Panc1 (cell line): ENCODE measurements around the gene LRPPRC. TPM values are rescaled to one million over a fixed set of nuclear protein-coding genes. Genes with fewer than 3 reads are reported as not detected.

Experiments used
- ATAC-seq: fragments of 200-7000 bp; cut with Tn5 transposase; 2 replicates; pipeline ENCODE4 v1.9.1; 2020; ENCODE audit warnings: mild to moderate bottlenecking, moderate library complexity
- BruUV-seq: library from RNA; stranded (reverse); fragments of 400-500 nt; replicated peaks from 2 replicates; lab custom pipeline; 2021; lab: Mats Ljungman, UMichigan
- CTCF ChIA-PET: fragments of 300-600 bp; sonication (Branson Sonifier 250); formaldehyde crosslinking; loops from one replicate; lab custom pipeline; 2022; ENCODE audit warnings: antibody characterized with exemption; lab: Charles Lee
- POLR2A ChIA-PET: fragments of 300-600 bp; sonication (Branson Sonifier 250); formaldehyde crosslinking; loops from one replicate; lab custom pipeline; 2022; ENCODE audit warnings: antibody characterized with exemption; lab: Charles Lee
- DNase-seq: peaks from one replicate; pipeline ENCODE4 v3.0.0-alpha.2; 2010; ENCODE audit warnings: low read depth, low spot score
- H3K27ac ChIP-seq: 2 replicates; pipeline ENCODE4 v1.5.1; 2011; ENCODE audit warnings: mild to moderate bottlenecking, low read length, inconsistent platforms
- H3K27me3 ChIP-seq: fragments of 200-500 bp; sonication (Bioruptor generic); 2 replicates; pipeline ENCODE4 v1.6.0; 2014; ENCODE audit warnings: low read length, inconsistent platforms; ENCODE audit not compliant: control insufficient read depth, insufficient read depth
- H3K36me3 ChIP-seq: fragments of 200-500 bp; sonication (Bioruptor generic); 2 replicates; pipeline ENCODE4 v1.5.1; 2014; ENCODE audit warnings: inconsistent platforms, mild to moderate bottlenecking, low read length, moderate library complexity; ENCODE audit not compliant: control insufficient read depth, insufficient read depth
- H3K4me1 ChIP-seq: 2 replicates; pipeline ENCODE4 v1.5.1; 2011; ENCODE audit warnings: inconsistent platforms, mild to moderate bottlenecking, low read length, moderate library complexity; ENCODE audit not compliant: control insufficient read depth, insufficient read depth
- H3K4me3 ChIP-seq, 2 experiments: 2 replicates each; pipeline ENCODE4 v1.5.1; 2011 to 2012; ENCODE audit warnings: low read depth in 2 of 2, low read length in 2 of 2, mild to moderate bottlenecking in 2 of 2, inconsistent platforms in 1 of 2, moderate library complexity in 1 of 2
- H3K9me3 ChIP-seq: fragments of 200-500 bp; sonication (Bioruptor generic); 2 replicates; pipeline ENCODE4 v1.5.1; 2014; ENCODE audit warnings: low read depth, mild to moderate bottlenecking, inconsistent platforms, low read length, moderate library complexity; ENCODE audit not compliant: control insufficient read depth, insufficient read depth
- CTCF ChIP-seq: fragments of 450-650 bp; IDR thresholded peaks from 2 replicates; pipeline ENCODE4 v1.5.1; 2017; ENCODE audit warnings: mild to moderate bottlenecking
- POLR2AphosphoS5 ChIP-seq: IDR thresholded peaks from 2 replicates; pipeline ENCODE4 v1.6.1; 2012; ENCODE audit warnings: mild to moderate bottlenecking, low read depth, low read length, moderate library complexity
- REST ChIP-seq, 2 experiments: IDR thresholded peaks; 2 replicates each; pipeline ENCODE4 v1.6.1; 2011 to 2012; ENCODE audit warnings: low read depth in 2 of 2, control low read depth in 1 of 2, low read length in 1 of 2, mild to moderate bottlenecking in 1 of 2, moderate library complexity in 1 of 2; ENCODE audit not compliant: insufficient read depth in 1 of 2
- SIN3A ChIP-seq: IDR thresholded peaks from 2 replicates; pipeline ENCODE4 v1.6.1; 2012; ENCODE audit warnings: low read depth, mild to moderate bottlenecking, low read length, moderate library complexity, borderline replicate concordance; ENCODE audit not compliant: insufficient read depth
- TCF7L2 ChIP-seq: IDR thresholded peaks from 2 replicates; pipeline ENCODE4 v1.6.1; 2011; ENCODE audit warnings: mild to moderate bottlenecking, low read depth, low read length, inconsistent platforms
- in situ Hi-C: cut with HindIII; loops from 2 replicates; pipeline ENCODE4 v1.10.0; 2016; ENCODE audit warnings: low sequenced_read_pairs, low pct_unique_long_range_greater_than_20kb
- intact Hi-C: fragments of 100-400 bp; cut with micrococcal nuclease; formaldehyde crosslinking; loops from one replicate; pipeline ENCODE4 v1.10.0; 2022; ENCODE audit not compliant: unreplicated experiment
- total RNA-seq: library from RNA; stranded (reverse); gene quantifications from one replicate; pipeline ENCODE4 v1.2.1, GENCODE V29; 2021; ENCODE audit not compliant: unreplicated experiment

Gene LRPPRC
- total RNA-seq, 1 experiment from 2014 or later, result 207 TPM

GRCh38 chr2:43980902-43981301 lies 14.9 kb downstream of the LRPPRC start:
- Histone ChIP-seq H3K4me1 (peaks cover 4% of the 10 kb centered on the region; the same call in 1 of the 2 replicates), H3K27ac (no peak overlapping the region), H3K4me3 (no peak overlapping the region), H3K27me3 (no peaks in the 10 kb centered on the region), H3K9me3 (no peaks in the 10 kb centered on the region), H3K36me3 (peaks cover 62% of the 10 kb centered on the region)
- TF ChIP-seq SIN3A, result no peak
- TF ChIP-seq CTCF, result no peak
- TF ChIP-seq REST (IDR thresholded peaks at IDR 0.05; ENCODE audit: insufficient read depth in 1 of 2, low read depth in 2 of 2, low read length in 1 of 2), result no peak
- no peak for TF ChIP-seq POLR2AphosphoS5
- no peak for TF ChIP-seq TCF7L2
- DNase-seq, result no peak
- CTCF ChIA-PET, result no interaction called here
- no TSS peak for BruUV-seq
- in situ Hi-C loops (no loop called here), intact Hi-C loops (no loop called here)
- ATAC-seq, result no peak
- POLR2A ChIA-PET, result no interaction called here

DNA sequence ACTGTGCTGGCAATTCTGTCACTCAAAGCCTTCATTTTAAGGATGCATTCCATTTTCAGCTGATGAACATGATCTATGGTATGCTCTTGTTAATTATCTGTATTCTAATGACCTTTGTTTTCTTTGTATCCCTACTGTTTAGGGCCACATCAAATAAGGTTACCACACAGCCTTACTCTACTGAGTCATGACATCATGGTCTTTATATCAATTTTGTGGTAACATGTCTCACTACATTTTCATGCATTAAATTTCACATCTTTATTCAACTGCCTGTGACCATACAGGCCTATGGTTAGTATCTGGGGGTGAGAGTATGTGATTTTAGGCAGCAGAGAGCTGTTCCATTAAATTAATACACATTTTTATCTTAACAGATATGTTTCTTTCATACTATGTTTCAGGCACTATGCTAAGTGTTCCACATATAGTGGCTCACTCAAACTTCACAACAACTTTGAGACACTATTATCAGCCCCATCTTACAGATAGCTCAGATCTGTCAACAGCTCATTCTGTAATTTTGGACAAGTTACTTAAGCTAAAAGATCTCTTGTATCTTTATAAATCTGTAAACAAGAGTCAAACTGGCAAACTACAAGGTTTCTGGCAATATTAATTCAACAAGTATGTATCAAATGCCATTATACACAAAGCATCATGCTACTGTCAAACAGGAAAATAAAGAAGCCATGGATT lies 18.0 kb downstream of the LRPPRC start:
- in situ Hi-C loops, result no loop called here
- intact Hi-C loops, result no loop called here
- H3K9me3 ChIP-seq, result no peaks in the 10 kb centered on the region
- no peak for TF ChIP-seq CTCF
- no peak for TF ChIP-seq REST (IDR thresholded peaks at IDR 0.05; ENCODE audit: insufficient read depth in 1 of 2, low read depth in 2 of 2, low read length in 1 of 2)
- no peak for TF ChIP-seq POLR2AphosphoS5
- H3K27me3 ChIP-seq, result no peaks in the 10 kb centered on the region
- no peak overlapping the region for H3K27ac ChIP-seq
- H3K36me3 ChIP-seq, result peaks cover 83% of the 10 kb centered on the region
- no peaks in the 10 kb centered on the region for H3K4me1 ChIP-seq
- no peak overlapping the region for H3K4me3 ChIP-seq
- POLR2A ChIA-PET, result no interaction called here
- CTCF ChIA-PET, result no interaction called here
- DNase-seq, result no peak
- no peak for ATAC-seq
- BruUV-seq, result no TSS peak
